Neuronal stem cell (in vitro differentiated cells): ENCODE data around the gene PIF1.
A peak's percentile ranks its signal among the peaks of the same experiment; 100 is the strongest.

Experiments used
- DNase-seq: peaks from one replicate; pipeline ENCODE4 v3.0.0-alpha.2; 2013; ENCODE audit warnings: low spot score
- H2AFZ ChIP-seq: one replicate; pipeline ENCODE4 v1.6.1; 2013; ENCODE audit warnings: mild to moderate bottlenecking, low read length, inconsistent platforms
- H2AK5ac ChIP-seq: 2 replicates; pipeline ENCODE4 v1.6.1; 2013; ENCODE audit warnings: low read depth, mild to moderate bottlenecking, inconsistent platforms, low read length, moderate library complexity, mixed read lengths
- H2BK120ac ChIP-seq: 2 replicates; pipeline ENCODE4 v1.6.1; 2013; ENCODE audit warnings: low read depth, mild to moderate bottlenecking, inconsistent platforms, low read length, moderate library complexity, mixed read lengths
- H2BK12ac ChIP-seq: one replicate; pipeline ENCODE4 v1.6.1; 2013; ENCODE audit warnings: low read length, inconsistent platforms
- H2BK15ac ChIP-seq: 2 replicates; pipeline ENCODE4 v1.6.1; 2013; ENCODE audit warnings: mild to moderate bottlenecking, low read length, inconsistent platforms, mixed read lengths
- H2BK5ac ChIP-seq: one replicate; pipeline ENCODE4 v1.6.1; 2013; ENCODE audit warnings: inconsistent platforms, mild to moderate bottlenecking, low read length, moderate library complexity
- H3K14ac ChIP-seq: one replicate; pipeline ENCODE4 v1.6.1; 2013; ENCODE audit warnings: low read length, inconsistent platforms
- H3K18ac ChIP-seq: 2 replicates; pipeline ENCODE4 v1.6.1; 2013; ENCODE audit warnings: low read length, inconsistent platforms
- H3K23ac ChIP-seq: 2 replicates; pipeline ENCODE4 v1.6.1; 2013; ENCODE audit warnings: low read depth, mild to moderate bottlenecking, mixed read lengths, low read length, inconsistent platforms; ENCODE audit not compliant: poor library complexity
- H3K27ac ChIP-seq: replicated peaks from 3 replicates; pipeline ENCODE4 v1.5.1; 2013; ENCODE audit warnings: low read length, inconsistent platforms
- H3K27me3 ChIP-seq, 3 experiments: 2 replicates each; pipeline ENCODE4 v1.6.1; 2013; ENCODE audit warnings: low read length in 3 of 3, mild to moderate bottlenecking in 2 of 3, inconsistent platforms in 1 of 3, low read depth in 1 of 3, mixed read lengths in 1 of 3, moderate library complexity in 1 of 3; ENCODE audit not compliant: control insufficient read depth in 3 of 3, insufficient read depth in 3 of 3
- H3K36me3 ChIP-seq, 2 donors: replicated peaks in 1 of 2; 2 replicates each; pipeline ENCODE4 v1.6.1; 2013; ENCODE audit warnings: low read length in 2 of 2; ENCODE audit not compliant: control insufficient read depth in 2 of 2, insufficient read depth in 2 of 2
- H3K4ac ChIP-seq: 2 replicates; pipeline ENCODE4 v1.6.1; 2013; ENCODE audit warnings: inconsistent platforms, mild to moderate bottlenecking, low read length, moderate library complexity
- H3K4me1 ChIP-seq, 2 donors: 1 replicate in 1 of 2; 2 replicates in 1 of 2; pipeline ENCODE4 v1.6.1; 2013; ENCODE audit warnings: low read length in 2 of 2, low read depth in 1 of 2; ENCODE audit not compliant: control insufficient read depth in 2 of 2, insufficient read depth in 1 of 2
- H3K4me2 ChIP-seq: one replicate; pipeline ENCODE4 v1.6.1; 2013; ENCODE audit warnings: mild to moderate bottlenecking, low read length, inconsistent platforms; ENCODE audit not compliant: insufficient read depth, poor library complexity, severe bottlenecking
- H3K4me3 ChIP-seq, 2 donors: 2 replicates each; pipeline ENCODE4 v1.5.1; 2013; ENCODE audit warnings: low read length in 2 of 2, mild to moderate bottlenecking in 2 of 2, inconsistent platforms in 1 of 2, moderate library complexity in 1 of 2
- H3K79me1 ChIP-seq: one replicate; pipeline ENCODE4 v1.6.1; 2013; ENCODE audit warnings: low read depth, mild to moderate bottlenecking, inconsistent platforms, low read length, moderate library complexity
- H3K9ac ChIP-seq: one replicate; pipeline ENCODE4 v1.6.1; 2013; ENCODE audit warnings: mild to moderate bottlenecking, low read depth, low read length, inconsistent platforms; ENCODE audit not compliant: poor library complexity
- H3K9me3 ChIP-seq, 2 donors: replicated peaks in 1 of 2; 2 replicates each; pipeline versions ENCODE3 to v1.6.1; 2013; ENCODE audit warnings: low read length in 2 of 2, mild to moderate bottlenecking in 2 of 2, inconsistent platforms in 1 of 2, low read depth in 1 of 2, mixed read lengths in 1 of 2, moderate library complexity in 1 of 2; ENCODE audit not compliant: control insufficient read depth in 2 of 2, insufficient read depth in 1 of 2
- H4K8ac ChIP-seq: one replicate; pipeline ENCODE4 v1.6.1; 2013; ENCODE audit warnings: low read depth, mild to moderate bottlenecking, inconsistent platforms, low read length, moderate library complexity
- H4K91ac ChIP-seq: one replicate; pipeline ENCODE4 v1.6.1; 2013; ENCODE audit warnings: low read length, low read depth, mild to moderate bottlenecking, inconsistent platforms; ENCODE audit not compliant: poor library complexity
- WGBS, 2 donors: extraction: QIAGEN DNeasy Blood & Tissue Kit; methylation state at CpG; one replicate each; pipeline ENCODE4 v1.1.7; 2013; ENCODE audit warnings: missing lambda C conversion rate in 2 of 2, mixed read lengths in 1 of 2; ENCODE audit not compliant: insufficient read length in 2 of 2, insufficient replicate concordance in 1 of 2; ENCODE audit errors: extremely low coverage in 2 of 2; 5-methylcytosine and 5-hydroxymethylcytosine counted together

PIF1 gene

DNA sequence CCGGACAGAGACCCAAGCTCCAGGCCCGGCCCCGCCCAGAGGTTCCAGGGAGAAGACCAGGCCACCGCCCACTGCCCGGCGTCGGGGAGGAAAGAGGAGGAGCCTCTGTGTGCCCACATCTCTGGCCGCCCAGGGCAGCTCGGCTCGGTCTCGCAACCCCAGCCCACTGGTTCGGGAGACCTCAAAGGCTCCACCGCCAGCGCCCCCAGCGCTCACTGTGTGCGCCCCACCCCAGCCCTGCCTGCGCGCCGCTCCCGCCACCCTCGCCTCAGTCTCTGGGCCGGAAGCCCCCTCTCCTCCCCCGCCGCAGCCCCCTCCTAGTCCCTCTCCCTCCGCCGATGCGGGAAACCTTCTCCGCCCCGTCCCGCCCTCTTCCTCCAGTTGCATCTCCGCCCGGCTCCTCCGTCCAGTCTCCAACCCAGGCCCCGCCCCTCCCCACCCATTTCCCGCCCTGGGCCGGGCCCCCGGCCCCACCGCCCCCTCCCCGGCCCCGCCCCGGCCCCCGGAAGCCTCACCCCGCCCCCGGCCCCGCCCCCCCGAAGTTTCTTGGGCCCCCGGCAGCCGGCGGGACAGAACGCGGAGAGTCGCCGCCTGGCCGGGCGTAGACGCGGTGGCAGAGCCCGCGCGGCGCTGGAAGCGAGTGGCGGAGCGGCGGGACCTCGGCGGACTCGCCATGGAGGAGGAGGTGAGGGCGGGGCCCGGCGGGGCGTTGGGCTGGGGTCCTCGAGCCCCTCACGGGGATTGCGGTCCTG, 16.1 kb upstream of the PIF1 start, which contains the start of gene PLEKHO2:
Gene PLEKHO2 (plus strand): TSS at position 572 of the 752 bp plus-strand sequence. CDS start 102 bp downstream, at position 674.
- Histone ChIP-seq H3K4me3 (peak within 1 kb of the TSS; percentile 80 to 88), H3K4me2 (peak within 1 kb of the TSS; percentile 85), H4K91ac (peak within 1 kb of the TSS; percentile 22), H3K9me3 (no peaks in the 10 kb centered on the region), H3K27me3 (no peaks in the 10 kb centered on the region), H4K8ac (no peak within 1 kb of the TSS), H3K27ac (peak within 1 kb of the TSS; percentile 85), H3K4ac (no peak within 1 kb of the TSS), H3K23ac (peak within 1 kb of the TSS; percentile 77), H3K4me1 (peaks cover 10 to 22% of the 10 kb centered on the region in 2 donors), H2BK5ac (peak within 1 kb of the TSS; percentile 83), H2AK5ac (peak within 1 kb of the TSS; percentile 98), H2BK15ac (peak within 1 kb of the TSS; percentile 54), H2AFZ (peak within 1 kb of the TSS; percentile 89), H2BK12ac (peak within 1 kb of the TSS; percentile 59), H2BK120ac (peak within 1 kb of the TSS; percentile 78), H3K36me3 (no peaks in the 10 kb centered on the region), H3K9ac (peak within 1 kb of the TSS; percentile 92), H3K14ac (peak within 1 kb of the TSS; percentile 27), H3K18ac (peak within 1 kb of the TSS; percentile 99), H3K79me1 (peaks cover 9% of the 10 kb centered on the region)
- DNase-seq, result peak; percentile 95
- no CpG with 5 or more reads among the region's 75 CpGs for WGBS, 2 donors

DNA sequence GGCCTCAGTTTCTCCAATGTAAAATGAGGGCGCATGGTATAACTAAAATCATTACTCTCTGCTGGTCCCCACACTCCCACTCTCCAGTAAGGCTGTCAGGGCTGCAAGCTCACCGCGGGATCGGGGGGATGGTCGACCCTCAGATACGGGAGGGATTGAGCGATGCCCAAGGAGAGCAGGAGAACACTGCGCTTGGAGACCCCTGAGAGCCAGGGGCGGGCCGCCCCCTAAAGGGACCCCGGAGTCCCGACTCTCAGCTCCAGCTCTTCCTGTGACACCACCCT, 15.6 kb upstream of the PIF1 start:
- peak overlapping the region; percentile 77 for H3K4me2 ChIP-seq
- peak overlapping the region; percentile 99 for H3K18ac ChIP-seq
- no peak for DNase-seq
- peak overlapping the region; percentile 80 for H2AFZ ChIP-seq
- peak overlapping the region; percentile 85 for H3K27ac ChIP-seq
- H3K14ac ChIP-seq, result no peak overlapping the region
- H3K9ac ChIP-seq, result peak overlapping the region; percentile 86
- no peaks in the 10 kb centered on the region for H3K36me3 ChIP-seq
- H2AK5ac ChIP-seq, result peak overlapping the region; percentile 98
- no peak overlapping the region for H3K4ac ChIP-seq
- peaks cover 9% of the 10 kb centered on the region for H3K79me1 ChIP-seq
- peak overlapping the region; percentile 78 for H2BK120ac ChIP-seq
- no CpG with 5 or more reads among the region's 12 CpGs for WGBS, 2 donors
- H3K9me3 ChIP-seq, result peaks cover 0 to 2% of the 10 kb centered on the region in 2 donors
- peak overlapping the region; percentile 83 for H2BK5ac ChIP-seq
- H2BK12ac ChIP-seq, result no peak overlapping the region
- peak overlapping the region; percentile 22 for H4K91ac ChIP-seq
- peak overlapping the region; percentile 54 for H2BK15ac ChIP-seq
- peak overlapping the region; percentile 77 for H3K23ac ChIP-seq
- H3K4me3 ChIP-seq, result peak overlapping the region; percentile 73 to 88
- H3K4me1 ChIP-seq, result peaks cover 10 to 22% of the 10 kb centered on the region in 2 donors
- no peak overlapping the region for H4K8ac ChIP-seq
- no peaks in the 10 kb centered on the region for H3K27me3 ChIP-seq

DNA sequence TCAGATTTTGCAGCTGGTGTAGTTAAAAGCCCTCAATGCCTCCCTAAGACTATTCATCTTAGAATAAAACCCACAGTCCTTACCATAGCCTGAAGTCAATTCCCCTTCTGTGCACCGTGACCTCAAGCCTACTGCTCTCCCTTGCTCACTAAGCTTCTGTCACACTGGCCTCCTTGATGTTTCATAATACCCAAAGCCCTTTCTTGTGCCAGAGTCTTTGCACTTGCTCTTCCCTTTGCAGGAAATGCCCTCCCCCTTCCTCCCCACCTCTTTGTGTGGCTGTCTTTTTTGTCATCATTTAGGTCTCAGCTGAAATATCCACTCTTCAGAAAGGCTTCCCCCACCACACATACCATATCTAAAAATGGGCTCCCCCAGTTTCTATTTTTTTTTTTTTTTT, 12.1 kb upstream of the PIF1 start:
- no peak overlapping the region for H4K91ac ChIP-seq
- WGBS, 2 donors, result no CpG with 5 or more reads among the region's 1 CpG
- no peak for DNase-seq

DNA sequence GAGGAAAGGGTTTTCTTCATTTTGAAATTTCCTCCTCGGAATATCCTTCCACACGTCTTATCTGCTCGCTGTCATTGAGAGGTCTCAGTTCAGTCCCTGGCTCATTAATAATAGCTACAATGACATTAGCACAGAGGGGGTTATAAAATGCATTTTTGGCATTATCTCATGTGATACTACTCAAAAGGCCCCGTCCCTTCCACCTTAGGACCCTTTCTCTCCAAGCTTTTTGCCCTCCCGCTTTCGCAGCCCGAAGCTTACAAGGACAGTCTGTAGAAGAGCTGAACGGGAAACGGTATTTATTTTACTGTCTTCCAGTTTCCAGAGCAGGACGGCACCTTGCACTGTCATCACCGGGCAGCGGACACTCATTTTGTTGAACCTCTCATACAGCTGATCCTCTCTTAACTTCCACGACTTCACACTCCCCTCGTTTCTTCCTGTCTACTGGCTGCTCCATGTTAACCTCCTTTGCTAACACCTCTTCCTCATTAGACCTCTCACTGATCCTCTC, 10.6 kb upstream of the PIF1 start:
- no peak overlapping the region for H3K9ac ChIP-seq
- no peak overlapping the region for H3K4ac ChIP-seq
- no peak overlapping the region for H4K8ac ChIP-seq
- no CpG with 5 or more reads among the region's 14 CpGs for WGBS, 2 donors
- H2BK120ac ChIP-seq, result no peak overlapping the region
- H3K4me2 ChIP-seq, result no peak overlapping the region
- no peak for DNase-seq
- H3K18ac ChIP-seq, result no peak overlapping the region
- H3K4me3 ChIP-seq, result no peak overlapping the region
- H2BK15ac ChIP-seq, result no peak overlapping the region
- H4K91ac ChIP-seq, result no peak overlapping the region
- H2AFZ ChIP-seq, result no peak overlapping the region
- no peak overlapping the region for H2BK5ac ChIP-seq
- no peak overlapping the region for H3K27ac ChIP-seq
- H2AK5ac ChIP-seq, result no peak overlapping the region
- H3K9me3 ChIP-seq, result peaks cover 0 to 7% of the 10 kb centered on the region in 2 donors
- no peak overlapping the region for H2BK12ac ChIP-seq
- H3K79me1 ChIP-seq, result no peaks in the 10 kb centered on the region
- no peak overlapping the region for H3K14ac ChIP-seq
- no peaks in the 10 kb centered on the region for H3K27me3 ChIP-seq
- no peak overlapping the region for H3K23ac ChIP-seq
- peaks cover 2 to 5% of the 10 kb centered on the region in 2 donors for H3K4me1 ChIP-seq
- H3K36me3 ChIP-seq, result peaks cover 0 to 3% of the 10 kb centered on the region in 2 donors

More for the DNA sequence above, 12.1 kb upstream of the PIF1 start:
- Histone ChIP-seq H3K4ac (no peak overlapping the region), H3K18ac (no peak overlapping the region), H3K4me3 (no peak overlapping the region), H3K14ac (no peak overlapping the region), H2AFZ (no peak overlapping the region), H2AK5ac (no peak overlapping the region), H3K27me3 (no peaks in the 10 kb centered on the region), H3K23ac (no peak overlapping the region), H2BK120ac (no peak overlapping the region), H3K36me3 (peaks cover 0 to 3% of the 10 kb centered on the region in 2 donors), H3K4me1 (peaks cover 2 to 5% of the 10 kb centered on the region in 2 donors), H2BK5ac (no peak overlapping the region), H3K9me3 (peaks cover 0 to 7% of the 10 kb centered on the region in 2 donors), H4K8ac (no peak overlapping the region), H3K4me2 (no peak overlapping the region), H2BK12ac (no peak overlapping the region), H3K9ac (no peak overlapping the region), H2BK15ac (no peak overlapping the region), H3K27ac (no peak overlapping the region), H3K79me1 (peaks cover 2% of the 10 kb centered on the region)
